ENCODE data around the gene INPP4A. TPM values are rescaled to one million over a fixed set of nuclear protein-coding genes. Genes with fewer than 3 reads are reported as not detected.

Gene INPP4A
- total and polyA plus RNA-seq, 9 of the 15 experiments (the other 6 are each of a cell fraction or from before 2014, with no cell fraction given), result 1.8 to 15.7 (median 8.3) TPM

DNA sequence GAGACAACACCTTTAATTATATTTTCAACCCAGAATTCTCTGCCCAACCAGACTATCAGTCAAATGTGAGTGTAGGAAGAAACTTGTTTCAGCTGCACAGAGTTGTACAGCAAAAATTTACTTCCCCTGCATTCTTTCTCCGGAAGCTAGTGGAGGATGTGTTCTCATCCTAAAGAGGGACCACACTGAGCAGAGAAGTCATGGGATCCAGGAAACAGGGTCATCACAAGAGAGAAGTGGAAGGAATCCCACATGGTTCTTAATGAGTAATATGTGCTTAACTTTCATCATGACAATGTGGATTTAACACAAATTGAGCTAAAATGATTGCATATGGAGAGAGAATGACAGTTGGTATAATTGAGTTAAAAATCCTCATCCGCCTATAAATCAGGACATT is 78.2 kb downstream of the INPP4A start:
- no peak for DNase-seq (ENCODE audit: extremely low read depth in 1 of 4, low spot score in 3 of 4)
- Histone ChIP-seq H3K4me1 (replicated peaks in 1 of 2; ENCODE audit: control insufficient read depth in 2 of 2, insufficient read depth in 2 of 2, low read length in 2 of 2) (peaks cover 0 to 5% of the 10 kb centered on the region in 2 experiments; a peak in 2 of 5 replicates), H3K9me1 (ENCODE audit: control insufficient read depth, insufficient read depth, low read length) (no peaks in the 10 kb centered on the region), H2AFZ (ENCODE audit: low read depth, low read length) (no peak overlapping the region), H3K27me3 (ENCODE audit: control insufficient read depth in 2 of 2, insufficient read depth in 2 of 2, low read length in 2 of 2) (no peaks in the 10 kb centered on the region), H3K36me3 (ENCODE audit: control insufficient read depth, insufficient read depth, low read length) (peaks cover 15% of the 10 kb centered on the region; the same call in 2 of the 3 replicates), H3K4me2 (ENCODE audit: insufficient read depth, low read length) (no peak overlapping the region), H3K9me3 (replicated peaks; ENCODE audit: control insufficient read depth, insufficient read depth, low read depth, low read length) (no peaks in the 10 kb centered on the region), H3K27ac (ENCODE audit: extremely low read depth, low read depth, low read length) (no peak overlapping the region), H4K20me1 (replicated peaks; ENCODE audit: control insufficient read depth, insufficient read depth, low read length) (no peaks in the 10 kb centered on the region), H3K79me2 (ENCODE audit: control insufficient read depth, insufficient read depth, low read length) (no peaks in the 10 kb centered on the region), H3K9ac (ENCODE audit: insufficient read depth in 1 of 2, low read depth in 2 of 2, low read length in 2 of 2) (no peak overlapping the region), H3K4me3 (no peak overlapping the region)
- FAIRE-seq, result no peak
- 100% methylated on average over 2 of the region's 2 CpGs for WGBS (ENCODE audit: insufficient coverage, low coverage, missing lambda C conversion rate)
- ATAC-seq, result no peak
- TF ChIP-seq ETS2 (tag; IDR thresholded peaks at IDR 0.05; ENCODE audit: borderline replicate concordance, poor library complexity, severe bottlenecking), result no peak
- no peak for TF ChIP-seq PRMT5 (CRISPR knock-in tag; IDR thresholded peaks at IDR 0.05)
- TF ChIP-seq NCOA1 (IDR thresholded peaks at IDR 0.05; ENCODE audit: low read depth), result no peak
- no peak for TF ChIP-seq ZNF184 (CRISPR knock-in tag; IDR thresholded peaks at IDR 0.05)
- TF ChIP-seq, protein P1, sequence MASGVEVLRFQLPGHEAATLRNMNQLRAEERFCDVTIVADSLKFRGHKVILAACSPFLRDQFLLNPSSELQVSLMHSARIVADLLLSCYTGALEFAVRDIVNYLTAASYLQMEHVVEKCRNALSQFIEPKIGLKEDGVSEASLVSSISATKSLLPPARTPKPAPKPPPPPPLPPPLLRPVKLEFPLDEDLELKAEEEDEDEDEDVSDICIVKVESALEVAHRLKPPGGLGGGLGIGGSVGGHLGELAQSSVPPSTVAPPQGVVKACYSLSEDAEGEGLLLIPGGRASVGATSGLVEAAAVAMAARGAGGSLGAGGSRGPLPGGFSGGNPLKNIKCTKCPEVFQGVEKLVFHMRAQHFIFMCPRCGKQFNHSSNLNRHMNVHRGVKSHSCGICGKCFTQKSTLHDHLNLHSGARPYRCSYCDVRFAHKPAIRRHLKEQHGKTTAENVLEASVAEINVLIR (CRISPR knock-in tag; IDR thresholded peaks at IDR 0.05), result no peak
- TF ChIP-seq, protein P2, sequence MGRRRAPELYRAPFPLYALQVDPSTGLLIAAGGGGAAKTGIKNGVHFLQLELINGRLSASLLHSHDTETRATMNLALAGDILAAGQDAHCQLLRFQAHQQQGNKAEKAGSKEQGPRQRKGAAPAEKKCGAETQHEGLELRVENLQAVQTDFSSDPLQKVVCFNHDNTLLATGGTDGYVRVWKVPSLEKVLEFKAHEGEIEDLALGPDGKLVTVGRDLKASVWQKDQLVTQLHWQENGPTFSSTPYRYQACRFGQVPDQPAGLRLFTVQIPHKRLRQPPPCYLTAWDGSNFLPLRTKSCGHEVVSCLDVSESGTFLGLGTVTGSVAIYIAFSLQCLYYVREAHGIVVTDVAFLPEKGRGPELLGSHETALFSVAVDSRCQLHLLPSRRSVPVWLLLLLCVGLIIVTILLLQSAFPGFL (CRISPR knock-in tag; IDR thresholded peaks at IDR 0.05), result no peak
- no peak for TF ChIP-seq ZNF57 (CRISPR knock-in tag; IDR thresholded peaks at IDR 0.05)
- TF ChIP-seq ELF2 (CRISPR knock-in tag; IDR thresholded peaks at IDR 0.05), result no peak
- TF ChIP-seq ADNP (tag; IDR thresholded peaks at IDR 0.05), result no peak
- no peak for TF ChIP-seq NELFE (IDR thresholded peaks at IDR 0.05; ENCODE audit: insufficient read depth, insufficient read length)
- intact Hi-C loops (cut with micrococcal nuclease) (no loop called here), in situ Hi-C loops (cut with MboI) (no loop called here)
- no TSS peak for BruUV-seq (replicated peaks)
- CTCF ChIA-PET (ENCODE audit: low intra/inter-chr PET ratio), result no interaction called here
- POLR2A ChIA-PET, result no interaction called here
